Heart left ventricle (tissue), 16 donors: Measurements from ENCODE around the gene FCHSD1. TPM values are rescaled to one million over a fixed set of nuclear protein-coding genes. Genes with fewer than 3 reads are reported as not detected.

Experiments used
- ATAC-seq, 4 donors: fragments of 200-7000 bp; cut with Tn5 transposase; one replicate each; pipeline ENCODE4 v1.9.1; 2020 to 2022; ENCODE audit warnings: moderate library complexity in 4 of 4, mild to moderate bottlenecking in 3 of 4, moderate number of reproducible peaks in 1 of 4
- DNase-seq, 5 donors: peaks; one replicate each; pipeline ENCODE4 v3.0.0-alpha.2; 2020
- H3K27ac ChIP-seq, 12 donors: fragments of 200-600 bp; sonication (generic) in 4 of 12; one replicate each; pipeline versions ENCODE4 v1.5.0 to v1.8.0; 2016 to 2022; ENCODE audit warnings: mild to moderate bottlenecking in 2 of 12
- H3K27me3 ChIP-seq, 9 donors: fragments of 200-600 bp; sonication (generic) in 2 of 9; one replicate each; pipeline versions ENCODE4 v1.5.1 to v1.8.0; 2016 to 2022; ENCODE audit warnings: mild to moderate bottlenecking in 3 of 9
- H3K36me3 ChIP-seq, 9 donors: fragments of 200-600 bp; sonication (generic) in 2 of 9; one replicate each; pipeline versions ENCODE4 v1.5.0 to v1.8.0; 2018 to 2022; ENCODE audit warnings: mild to moderate bottlenecking in 2 of 9
- H3K4me1 ChIP-seq, 12 donors: fragments of 200-600 bp; sonication (generic) in 4 of 12; one replicate each; pipeline versions ENCODE4 v1.5.0 to v1.8.0; 2016 to 2022; ENCODE audit warnings: mild to moderate bottlenecking in 3 of 12
- H3K4me3 ChIP-seq, 12 donors: fragments of 200-600 bp; sonication (generic) in 4 of 12; one replicate each; pipeline versions ENCODE4 v1.5.0 to v1.8.0; 2017 to 2022; ENCODE audit warnings: mild to moderate bottlenecking in 9 of 12, moderate library complexity in 4 of 12
- H3K9me3 ChIP-seq, 12 donors: fragments of 200-600 bp; sonication (generic) in 4 of 12; one replicate each; pipeline versions ENCODE4 v1.5.0 to v1.8.0; 2016 to 2022; ENCODE audit warnings: mild to moderate bottlenecking in 1 of 12
- POLR2A ChIP-seq, 2 donors: fragments of 450-650 bp; IDR thresholded peaks; one replicate each; pipeline ENCODE4 v1.6.1; 2017; ENCODE audit warnings: antibody characterized with exemption in 2 of 2, mild to moderate bottlenecking in 2 of 2, moderate library complexity in 2 of 2
- WGBS, 4 donors: extraction: QIAGEN DNeasy Blood & Tissue Kit in 2 of 4; methylation state at CpG; one replicate each; pipeline versions ENCODE4 v1.1.5 to v1.1.7; 2013 to 2018; 5-methylcytosine and 5-hydroxymethylcytosine counted together
- intact Hi-C, 10 donors: fragments of 100-400 bp; cut with DNase I; formaldehyde crosslinking; loops; one replicate each; pipeline versions ENCODE4 v1.11.1 to v1.14.2; 2022
- polyA plus RNA-seq, 2 donors: library from polyadenylated mRNA; stranded (reverse); fragments of 200-250 nt; gene quantifications; one replicate each; pipeline ENCODE4 v1.2.3, GENCODE V29; 2013
- total RNA-seq, 9 donors: library from RNA; depleted of rRNA in 2 of 9; stranded (reverse); fragments of >200 nt in 2 of 9; fragmentation: NEBNext Ultra II Directional in 3 of 9; extraction: Animal tissue kit (Norgen Biotek cat#: 25700) in 3 of 9; gene quantifications; one replicate each; pipeline versions ENCODE4 v1.1.0 to v1.2.4, GENCODE V29; 2016 to 2023
- TF ChIP-seq, protein P1 (sequence below), 12 donors: fragments of 200-600 bp; sonication (generic) in 4 of 12; IDR thresholded peaks; one replicate each; pipeline versions ENCODE4 v1.5.0 to v1.8.0; 2018 to 2022; ENCODE audit warnings: antibody characterized with exemption in 12 of 12, mild to moderate bottlenecking in 5 of 12
- donor health status: ischemic (EF 13 %, LVEDD 7.1; RV severe dilation, severe dysfunction).
- donor health status: healthy with polysubstance abuse.
- donor health status: DM: no; HTN: yes; CAD: no.
- donor health status: DM: no; HTN: no; CAD: no.
- donor health status: ischemic (EF 25% LVEDD 6.9; RV normal size, moderate dysfunction).
- donor health status: ischemic (EF 25% LVEDD 5.7; RV mildly dilated, moderate dysfunction).
- donor health status: healthy.
- donor health status: DM: yes; HTN: yes; CAD: no.
- donor health status: ischemic (EF 35%, LVEDD 5.7; RV mildly dilated, moderate dysfunction).
- donor health status: nonischemic (EF 11% LVEDD 7.7; RV severe dilation, severe dysfunction).
- donor health status: DM: yes; HTN: yes; CAD: no.
- donor health status: PGD.
- donor health status: ischemic (EF 29% LVEDD 5.4; RV normal size, mild dysfunction).
- donor health status: nonischemic (EF 23%, LVEDD 6.1; RV moderate dilation, normal function).

Gene FCHSD1
- total and polyA plus RNA-seq, 11 donors, result 1.2 to 8.8 (median 2.4) TPM

DNA sequence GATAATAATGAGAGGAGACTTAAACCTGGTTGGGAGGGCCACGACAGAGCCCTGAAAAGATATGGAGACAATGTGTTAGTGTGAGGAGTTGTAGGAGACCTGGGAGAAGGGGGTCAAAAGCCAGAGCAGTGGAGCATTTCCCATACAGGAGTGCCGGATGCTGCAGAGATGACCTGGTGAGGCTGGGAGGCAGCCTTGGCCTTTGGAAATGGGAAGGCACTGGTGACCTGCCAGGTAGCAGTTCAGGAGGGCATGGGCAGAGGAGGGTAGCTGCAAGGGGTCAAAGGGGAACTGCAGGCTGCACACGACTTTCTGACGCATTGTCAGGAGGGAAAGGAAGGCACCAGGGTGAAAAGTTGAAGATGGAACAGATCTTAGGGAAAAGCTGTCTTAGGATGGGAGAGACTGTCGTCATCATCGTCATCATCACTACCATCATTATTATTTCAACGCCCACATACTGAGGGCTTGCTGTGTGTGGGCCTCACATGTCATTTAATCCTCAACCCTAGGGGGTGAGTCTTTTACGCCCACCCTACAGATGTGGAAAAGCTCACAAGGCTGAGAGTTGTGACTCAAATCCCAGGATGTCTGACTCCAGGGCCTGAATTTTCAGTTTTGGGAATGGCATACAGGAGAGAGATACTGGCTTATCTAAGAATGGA, 17.5 kb upstream of the FCHSD1 start:
- DNase-seq (no peak), ATAC-seq (no peak)
- Histone ChIP-seq H3K4me3 (no peak overlapping the region), H3K27me3 (no peaks in the 10 kb centered on the region), H3K4me1 (peaks cover 0 to 12% (median 0%) of the 10 kb centered on the region in 12 donors), H3K9me3 (no peaks in the 10 kb centered on the region), H3K27ac (no peak overlapping the region), H3K36me3 (peaks cover 0 to 73% (median 45%) of the 10 kb centered on the region in 9 donors)
- intact Hi-C loops, result no loop called here
- TF ChIP-seq POLR2A (IDR thresholded peaks at IDR 0.05), result no peak
- TF ChIP-seq, protein P1, sequence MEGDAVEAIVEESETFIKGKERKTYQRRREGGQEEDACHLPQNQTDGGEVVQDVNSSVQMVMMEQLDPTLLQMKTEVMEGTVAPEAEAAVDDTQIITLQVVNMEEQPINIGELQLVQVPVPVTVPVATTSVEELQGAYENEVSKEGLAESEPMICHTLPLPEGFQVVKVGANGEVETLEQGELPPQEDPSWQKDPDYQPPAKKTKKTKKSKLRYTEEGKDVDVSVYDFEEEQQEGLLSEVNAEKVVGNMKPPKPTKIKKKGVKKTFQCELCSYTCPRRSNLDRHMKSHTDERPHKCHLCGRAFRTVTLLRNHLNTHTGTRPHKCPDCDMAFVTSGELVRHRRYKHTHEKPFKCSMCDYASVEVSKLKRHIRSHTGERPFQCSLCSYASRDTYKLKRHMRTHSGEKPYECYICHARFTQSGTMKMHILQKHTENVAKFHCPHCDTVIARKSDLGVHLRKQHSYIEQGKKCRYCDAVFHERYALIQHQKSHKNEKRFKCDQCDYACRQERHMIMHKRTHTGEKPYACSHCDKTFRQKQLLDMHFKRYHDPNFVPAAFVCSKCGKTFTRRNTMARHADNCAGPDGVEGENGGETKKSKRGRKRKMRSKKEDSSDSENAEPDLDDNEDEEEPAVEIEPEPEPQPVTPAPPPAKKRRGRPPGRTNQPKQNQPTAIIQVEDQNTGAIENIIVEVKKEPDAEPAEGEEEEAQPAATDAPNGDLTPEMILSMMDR (IDR thresholded peaks at IDR 0.05), result no peak
- 71 to 83% (median 77%) methylated on average over 8 of the region's 8 CpGs for WGBS, 4 donors

DNA sequence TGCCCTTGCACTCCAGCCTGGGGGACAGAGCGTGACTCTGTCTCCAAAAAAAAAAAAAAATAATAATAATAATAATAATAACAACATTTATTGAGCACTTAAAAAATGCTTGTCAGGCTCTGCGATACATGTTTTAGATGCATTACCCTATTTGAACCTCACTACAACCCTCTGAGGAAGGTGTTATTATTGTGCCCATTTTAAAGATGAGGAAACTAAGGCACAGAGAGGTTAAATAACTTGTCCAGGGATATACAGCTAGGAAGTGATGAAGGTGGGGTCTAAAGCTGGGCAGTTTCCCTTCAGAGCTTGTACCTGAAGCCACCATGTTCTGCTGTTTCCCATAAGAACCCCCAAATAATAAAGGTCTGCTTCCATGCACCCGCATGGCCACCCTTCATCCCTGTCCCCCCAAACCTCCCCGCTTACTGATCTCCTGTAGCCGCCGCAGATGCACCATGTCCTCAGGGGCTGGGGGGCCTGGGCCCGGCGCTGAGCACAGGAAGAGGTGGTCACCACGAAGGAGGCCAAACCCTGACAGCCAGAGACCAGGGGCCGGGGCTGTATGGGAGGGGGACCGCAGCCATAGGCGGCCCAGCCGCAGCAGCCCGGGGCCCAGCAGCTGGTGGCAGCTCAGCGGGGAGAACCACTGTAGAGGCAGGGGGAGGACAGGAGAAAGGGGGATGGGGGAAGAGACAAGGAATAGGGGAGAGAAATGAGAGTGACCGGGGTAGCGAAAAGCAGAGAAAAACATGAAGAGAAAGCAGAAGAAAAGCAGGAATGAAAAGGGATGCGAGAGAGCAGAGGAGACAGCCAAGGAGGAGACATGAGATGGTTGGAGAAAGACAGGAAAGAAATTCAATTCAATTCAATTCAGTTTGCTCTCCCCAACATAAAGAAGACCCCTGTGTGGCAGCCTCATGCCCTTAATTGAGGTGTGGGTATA, 15.1 kb upstream of the FCHSD1 start:
- Histone ChIP-seq H3K4me1 (peaks cover 0 to 9% (median 0%) of the 10 kb centered on the region in 12 donors), H3K27ac (no peak overlapping the region), H3K9me3 (no peaks in the 10 kb centered on the region), H3K36me3 (peaks cover 0 to 79% (median 44%) of the 10 kb centered on the region in 9 donors), H3K4me3 (no peak overlapping the region), H3K27me3 (no peaks in the 10 kb centered on the region)
- DNase-seq (no peak), ATAC-seq (no peak)
- WGBS, 4 donors, result 88 to 89% (median 88%) methylated on average over 18 of the region's 18 CpGs
- intact Hi-C loops, result no loop called here
- TF ChIP-seq, protein P1 (IDR thresholded peaks at IDR 0.05), result no peak
- no peak for TF ChIP-seq POLR2A (IDR thresholded peaks at IDR 0.05)

DNA sequence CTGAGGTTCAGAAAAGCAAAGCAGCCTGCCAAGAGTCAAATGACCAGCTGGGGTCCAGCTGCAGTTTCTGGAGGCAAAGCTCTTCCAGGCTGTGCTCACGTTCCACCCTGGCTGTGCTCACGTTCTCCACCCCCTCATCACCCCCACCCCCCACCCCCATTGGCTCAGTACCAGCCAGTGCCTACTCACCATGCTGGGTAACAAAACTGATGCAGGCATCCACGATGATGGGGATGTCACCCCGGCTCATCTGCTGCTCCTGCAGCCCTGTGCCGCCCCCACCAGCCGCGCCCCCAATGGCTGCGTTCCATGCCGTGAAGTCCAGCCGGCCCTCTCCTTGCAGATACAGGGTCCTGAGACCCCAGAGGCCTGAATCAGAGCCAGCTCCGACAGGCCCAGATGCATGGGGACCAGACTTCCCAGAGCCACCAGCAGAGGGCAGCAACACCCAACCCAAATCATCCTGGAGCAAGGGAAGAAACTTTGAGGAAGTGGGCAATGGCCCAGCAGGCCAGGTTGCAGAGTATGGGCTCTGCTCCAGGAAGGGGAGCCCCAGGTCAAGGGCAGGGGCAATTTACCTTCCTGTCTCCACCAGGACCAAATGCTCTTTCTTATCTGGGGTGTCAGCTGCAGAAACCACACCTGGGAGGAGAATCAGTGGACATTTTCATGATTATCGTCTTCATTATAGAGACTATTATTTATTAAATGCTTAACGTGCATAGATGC, 13.7 kb upstream of the FCHSD1 start:
- H3K4me3 ChIP-seq, result no peak overlapping the region
- peak; percentile 54 to 84 (median 78) for ATAC-seq
- no peaks in the 10 kb centered on the region for H3K27me3 ChIP-seq
- peaks cover 0 to 9% (median 0%) of the 10 kb centered on the region in 12 donors for H3K4me1 ChIP-seq
- H3K36me3 ChIP-seq, result peaks cover 0 to 76% (median 35%) of the 10 kb centered on the region in 9 donors
- DNase-seq, result peak; percentile 70 to 84 (median 78)
- 35 to 46% (median 40%) methylated on average over 10 to 13 of the region's 13 CpGs for WGBS, 4 donors
- intact Hi-C loops, result no loop called here
- no peaks in the 10 kb centered on the region for H3K9me3 ChIP-seq
- TF ChIP-seq, protein P1 (IDR thresholded peaks at IDR 0.05), result peak; percentile 80 to 92 (median 89)
- no peak for TF ChIP-seq POLR2A (IDR thresholded peaks at IDR 0.05)
- no peak overlapping the region for H3K27ac ChIP-seq
